Measurements from ENCODE around the gene RAP1GDS1. TPM values are rescaled to one million over a fixed set of nuclear protein-coding genes. Genes with fewer than 3 reads are reported as not detected.

Gene RAP1GDS1
- total and polyA plus RNA-seq, 4 donors: 11.2 to 19.4 (median 16.0) TPM

DNA sequence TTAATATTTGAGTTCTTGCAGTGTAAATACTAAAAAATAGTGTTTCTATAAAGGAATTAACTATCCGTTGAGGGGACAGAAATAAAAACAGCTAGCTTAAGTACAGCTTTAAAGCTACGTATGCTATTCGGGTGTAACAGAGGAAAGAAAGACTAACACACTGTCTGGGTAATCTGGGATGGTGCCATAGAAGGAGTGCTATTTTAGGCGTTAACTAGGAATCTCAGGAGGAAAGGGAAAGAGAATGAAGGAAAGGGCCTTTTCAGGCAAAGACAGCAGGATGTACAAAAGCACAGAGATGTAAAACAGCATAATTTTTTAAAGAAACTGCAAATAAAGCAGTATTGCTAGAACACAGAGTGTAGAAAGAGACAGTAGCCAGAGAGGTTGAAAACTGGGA, 161.8 kb downstream of the RAP1GDS1 start:
- DNase-seq (ENCODE audit: low spot score): no peak
- 92% methylated on average over 4 of the region's 4 CpGs for WGBS
- TF ChIP-seq SP1 (IDR thresholded peaks at IDR 0.05) (no peak), EGR1 (IDR thresholded peaks at IDR 0.05; ENCODE audit: low read depth in 2 of 2) (no peak), JUND (IDR thresholded peaks at IDR 0.05) (no peak)
- TF ChIP-seq, protein P1, sequence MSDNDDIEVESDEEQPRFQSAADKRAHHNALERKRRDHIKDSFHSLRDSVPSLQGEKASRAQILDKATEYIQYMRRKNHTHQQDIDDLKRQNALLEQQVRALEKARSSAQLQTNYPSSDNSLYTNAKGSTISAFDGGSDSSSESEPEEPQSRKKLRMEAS (IDR thresholded peaks at IDR 0.05): no peak
- TF ChIP-seq, protein P2, sequence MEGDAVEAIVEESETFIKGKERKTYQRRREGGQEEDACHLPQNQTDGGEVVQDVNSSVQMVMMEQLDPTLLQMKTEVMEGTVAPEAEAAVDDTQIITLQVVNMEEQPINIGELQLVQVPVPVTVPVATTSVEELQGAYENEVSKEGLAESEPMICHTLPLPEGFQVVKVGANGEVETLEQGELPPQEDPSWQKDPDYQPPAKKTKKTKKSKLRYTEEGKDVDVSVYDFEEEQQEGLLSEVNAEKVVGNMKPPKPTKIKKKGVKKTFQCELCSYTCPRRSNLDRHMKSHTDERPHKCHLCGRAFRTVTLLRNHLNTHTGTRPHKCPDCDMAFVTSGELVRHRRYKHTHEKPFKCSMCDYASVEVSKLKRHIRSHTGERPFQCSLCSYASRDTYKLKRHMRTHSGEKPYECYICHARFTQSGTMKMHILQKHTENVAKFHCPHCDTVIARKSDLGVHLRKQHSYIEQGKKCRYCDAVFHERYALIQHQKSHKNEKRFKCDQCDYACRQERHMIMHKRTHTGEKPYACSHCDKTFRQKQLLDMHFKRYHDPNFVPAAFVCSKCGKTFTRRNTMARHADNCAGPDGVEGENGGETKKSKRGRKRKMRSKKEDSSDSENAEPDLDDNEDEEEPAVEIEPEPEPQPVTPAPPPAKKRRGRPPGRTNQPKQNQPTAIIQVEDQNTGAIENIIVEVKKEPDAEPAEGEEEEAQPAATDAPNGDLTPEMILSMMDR (IDR thresholded peaks at IDR 0.05; ENCODE audit: low read depth, low read length, missing input control): no peak
- TF ChIP-seq, protein P3, sequence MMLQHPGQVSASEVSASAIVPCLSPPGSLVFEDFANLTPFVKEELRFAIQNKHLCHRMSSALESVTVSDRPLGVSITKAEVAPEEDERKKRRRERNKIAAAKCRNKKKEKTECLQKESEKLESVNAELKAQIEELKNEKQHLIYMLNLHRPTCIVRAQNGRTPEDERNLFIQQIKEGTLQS (IDR thresholded peaks at IDR 0.05): no peak

DNA sequence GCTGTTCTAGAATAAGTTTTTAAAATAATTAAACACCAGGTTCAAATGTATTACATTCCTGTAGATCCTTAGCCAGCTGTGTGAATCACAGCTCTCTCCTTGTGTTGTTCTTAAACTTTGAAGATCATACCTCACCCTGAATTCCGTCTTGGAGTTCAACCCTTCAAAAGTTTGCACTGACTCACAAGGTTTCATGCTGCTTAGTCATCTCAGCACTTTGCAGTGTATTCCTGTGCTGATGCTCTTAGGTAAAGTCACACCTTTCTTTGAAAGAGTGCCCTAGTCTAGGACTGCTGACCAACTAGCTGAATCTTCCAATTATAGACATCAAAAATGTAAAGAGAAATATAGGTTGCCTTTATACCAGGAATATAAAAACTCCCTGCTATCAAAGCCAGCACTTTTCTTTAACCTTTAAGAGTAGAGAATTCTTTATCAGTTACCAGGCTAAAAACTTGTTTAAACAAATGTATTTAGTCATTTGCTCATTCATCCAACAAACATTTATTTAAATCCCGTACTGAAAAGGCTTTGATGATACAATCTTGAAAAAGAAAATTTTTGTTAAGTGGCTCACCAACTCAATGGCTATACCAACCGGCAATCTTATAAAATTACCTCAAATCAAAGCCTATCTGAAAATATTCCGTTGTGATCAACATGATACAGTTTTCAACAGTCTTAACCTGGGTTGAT, 169.7 kb downstream of the RAP1GDS1 start:
- Histone ChIP-seq H3K9me3 (ENCODE audit: control insufficient read depth in 4 of 4, low read length in 3 of 4) (no peaks in the 10 kb centered on the region), H3K27me3 (ENCODE audit: control insufficient read depth in 4 of 4, insufficient read depth in 4 of 4, low read length in 3 of 4) (no peaks in the 10 kb centered on the region), H3K4me1 (ENCODE audit: control insufficient read depth in 4 of 4, insufficient read depth in 4 of 4, low read length in 3 of 4) (no peaks in the 10 kb centered on the region), H3K36me3 (ENCODE audit: control insufficient read depth in 4 of 4, insufficient read depth in 3 of 4, low read depth in 1 of 4, low read length in 3 of 4) (peaks cover 0 to 6% (median 5%) of the 10 kb centered on the region in 4 donors), H3K4me3 (ENCODE audit: low read depth in 1 of 3, low read length in 3 of 3) (no peak overlapping the region), H3K27ac (ENCODE audit: low read depth in 1 of 2, low read length in 2 of 2) (no peak overlapping the region), H3K9ac (ENCODE audit: low read depth in 1 of 2, low read length in 2 of 2) (no peak overlapping the region)
- TF ChIP-seq EGR1 (IDR thresholded peaks at IDR 0.05; ENCODE audit: low read depth in 2 of 2) (no peak), RAD21 (IDR thresholded peaks at IDR 0.05) (no peak), RXRA (IDR thresholded peaks at IDR 0.05) (no peak), FOXA2 (IDR thresholded peaks at IDR 0.05) (no peak), HNF4A (conservative IDR thresholded peaks at IDR 0.05) (no peak), JUND (IDR thresholded peaks at IDR 0.05) (no peak), SP1 (IDR thresholded peaks at IDR 0.05) (no peak), TAF1 (conservative IDR thresholded peaks at IDR 0.05) (no peak), YY1 (IDR thresholded peaks at IDR 0.05) (no peak), FOXA1 (IDR thresholded peaks at IDR 0.05) (no peak), GABPA (IDR thresholded peaks at IDR 0.05 in 1 of 2, conservative IDR thresholded peaks at IDR 0.05 in 1 of 2) (no peak), NR2F2 (IDR thresholded peaks at IDR 0.05) (no peak), HNF4G (IDR thresholded peaks at IDR 0.05) (no peak)
- TF ChIP-seq, protein P3 (IDR thresholded peaks at IDR 0.05): no peak
- TF ChIP-seq, protein P1 (IDR thresholded peaks at IDR 0.05): no peak
- TF ChIP-seq, protein P4, sequence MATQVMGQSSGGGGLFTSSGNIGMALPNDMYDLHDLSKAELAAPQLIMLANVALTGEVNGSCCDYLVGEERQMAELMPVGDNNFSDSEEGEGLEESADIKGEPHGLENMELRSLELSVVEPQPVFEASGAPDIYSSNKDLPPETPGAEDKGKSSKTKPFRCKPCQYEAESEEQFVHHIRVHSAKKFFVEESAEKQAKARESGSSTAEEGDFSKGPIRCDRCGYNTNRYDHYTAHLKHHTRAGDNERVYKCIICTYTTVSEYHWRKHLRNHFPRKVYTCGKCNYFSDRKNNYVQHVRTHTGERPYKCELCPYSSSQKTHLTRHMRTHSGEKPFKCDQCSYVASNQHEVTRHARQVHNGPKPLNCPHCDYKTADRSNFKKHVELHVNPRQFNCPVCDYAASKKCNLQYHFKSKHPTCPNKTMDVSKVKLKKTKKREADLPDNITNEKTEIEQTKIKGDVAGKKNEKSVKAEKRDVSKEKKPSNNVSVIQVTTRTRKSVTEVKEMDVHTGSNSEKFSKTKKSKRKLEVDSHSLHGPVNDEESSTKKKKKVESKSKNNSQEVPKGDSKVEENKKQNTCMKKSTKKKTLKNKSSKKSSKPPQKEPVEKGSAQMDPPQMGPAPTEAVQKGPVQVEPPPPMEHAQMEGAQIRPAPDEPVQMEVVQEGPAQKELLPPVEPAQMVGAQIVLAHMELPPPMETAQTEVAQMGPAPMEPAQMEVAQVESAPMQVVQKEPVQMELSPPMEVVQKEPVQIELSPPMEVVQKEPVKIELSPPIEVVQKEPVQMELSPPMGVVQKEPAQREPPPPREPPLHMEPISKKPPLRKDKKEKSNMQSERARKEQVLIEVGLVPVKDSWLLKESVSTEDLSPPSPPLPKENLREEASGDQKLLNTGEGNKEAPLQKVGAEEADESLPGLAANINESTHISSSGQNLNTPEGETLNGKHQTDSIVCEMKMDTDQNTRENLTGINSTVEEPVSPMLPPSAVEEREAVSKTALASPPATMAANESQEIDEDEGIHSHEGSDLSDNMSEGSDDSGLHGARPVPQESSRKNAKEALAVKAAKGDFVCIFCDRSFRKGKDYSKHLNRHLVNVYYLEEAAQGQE (IDR thresholded peaks at IDR 0.05): no peak
- TF ChIP-seq, protein P5, sequence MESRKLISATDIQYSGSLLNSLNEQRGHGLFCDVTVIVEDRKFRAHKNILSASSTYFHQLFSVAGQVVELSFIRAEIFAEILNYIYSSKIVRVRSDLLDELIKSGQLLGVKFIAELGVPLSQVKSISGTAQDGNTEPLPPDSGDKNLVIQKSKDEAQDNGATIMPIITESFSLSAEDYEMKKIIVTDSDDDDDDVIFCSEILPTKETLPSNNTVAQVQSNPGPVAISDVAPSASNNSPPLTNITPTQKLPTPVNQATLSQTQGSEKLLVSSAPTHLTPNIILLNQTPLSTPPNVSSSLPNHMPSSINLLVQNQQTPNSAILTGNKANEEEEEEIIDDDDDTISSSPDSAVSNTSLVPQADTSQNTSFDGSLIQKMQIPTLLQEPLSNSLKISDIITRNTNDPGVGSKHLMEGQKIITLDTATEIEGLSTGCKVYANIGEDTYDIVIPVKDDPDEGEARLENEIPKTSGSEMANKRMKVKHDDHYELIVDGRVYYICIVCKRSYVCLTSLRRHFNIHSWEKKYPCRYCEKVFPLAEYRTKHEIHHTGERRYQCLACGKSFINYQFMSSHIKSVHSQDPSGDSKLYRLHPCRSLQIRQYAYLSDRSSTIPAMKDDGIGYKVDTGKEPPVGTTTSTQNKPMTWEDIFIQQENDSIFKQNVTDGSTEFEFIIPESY (IDR thresholded peaks at IDR 0.05): no peak
- TF ChIP-seq, protein P2 (IDR thresholded peaks at IDR 0.05; ENCODE audit: low read depth, low read length, missing input control): no peak
- no peak for DNase-seq (ENCODE audit: low spot score)
- 97% methylated on average over 4 of the region's 4 CpGs for WGBS

More for the DNA sequence above, 161.8 kb downstream of the RAP1GDS1 start:
- Histone ChIP-seq H3K9ac (ENCODE audit: low read depth in 1 of 2, low read length in 2 of 2) (no peak overlapping the region), H3K4me1 (ENCODE audit: control insufficient read depth in 4 of 4, insufficient read depth in 4 of 4, low read length in 3 of 4) (no peaks in the 10 kb centered on the region), H3K27ac (ENCODE audit: low read depth in 1 of 2, low read length in 2 of 2) (no peak overlapping the region), H3K27me3 (ENCODE audit: control insufficient read depth in 4 of 4, insufficient read depth in 4 of 4, low read length in 3 of 4) (no peaks in the 10 kb centered on the region), H3K36me3 (ENCODE audit: control insufficient read depth in 4 of 4, insufficient read depth in 3 of 4, low read depth in 1 of 4, low read length in 3 of 4) (peaks cover 3 to 11% (median 7%) of the 10 kb centered on the region in 4 donors), H3K4me3 (ENCODE audit: low read depth in 1 of 3, low read length in 3 of 3) (no peak overlapping the region), H3K9me3 (ENCODE audit: control insufficient read depth in 4 of 4, low read length in 3 of 4) (no peaks in the 10 kb centered on the region)
